ENCODE measurements around the gene ALPG. TPM values are rescaled to one million over a fixed set of nuclear protein-coding genes. Genes with fewer than 3 reads are reported as not detected.

Gene ALPG
- total and polyA plus RNA-seq, 2 donors (not counting 3 experiments of a cell fraction or from before 2014, with no cell fraction given) = not detected

GRCh38 chr2:232439758-232440135 lies 33.1 kb downstream of the ALPG start:
- dilution Hi-C loops (cut with MboI; ENCODE audit: extremely low pct_ligation_motif_present, low sequenced_read_pairs) (no loop called here), intact Hi-C loops (cut with micrococcal nuclease) (loop anchor here (1.0 to 2.0 kb wide), 5 partner anchors 72 to 587 kb away; no protein-coding TSS in a partner anchor)
- DNase-seq (ENCODE audit: low read depth, low spot score) (no peak), FAIRE-seq (no peak)
- no peaks in the 10 kb centered on the region for H3K36me3 ChIP-seq (ENCODE audit: control insufficient read depth in 2 of 2, extremely low read depth in 1 of 2, insufficient read depth in 2 of 2, low read length in 2 of 2)
- no peaks in the 10 kb centered on the region for H3K4me1 ChIP-seq (ENCODE audit: control insufficient read depth, extremely low read depth, insufficient read depth, low read length)
- no peaks in the 10 kb centered on the region for H3K9me3 ChIP-seq (replicated peaks; ENCODE audit: control insufficient read depth, insufficient read depth, low read length)
- BruUV-seq (replicated peaks) = no TSS peak
- no peaks in the 10 kb centered on the region for H3K9me1 ChIP-seq (replicated peaks; ENCODE audit: control insufficient read depth, extremely low read depth, insufficient read depth, low read length)
- no peak overlapping the region for H2AFZ ChIP-seq (ENCODE audit: low read depth, low read length)
- POLR2A ChIA-PET = no interaction called here
- TF ChIP-seq GATA2 (IDR thresholded peaks at IDR 0.05; ENCODE audit: insufficient read depth, insufficient read length, low read depth, low read length) = no peak
- no peak for TF ChIP-seq FOS (IDR thresholded peaks at IDR 0.05; ENCODE audit: borderline replicate concordance, insufficient read depth, low read length)
- no peak for TF ChIP-seq EZH2 (IDR thresholded peaks at IDR 0.05; ENCODE audit: borderline replicate concordance, low read depth, low read length, severe bottlenecking)
- no peak for TF ChIP-seq JUN (IDR thresholded peaks at IDR 0.05; ENCODE audit: borderline replicate concordance, insufficient read depth, insufficient read length, low read depth)
- TF ChIP-seq POLR2AphosphoS5 (IDR thresholded peaks at IDR 0.05; ENCODE audit: insufficient read depth, low read depth, low read length) = no peak
- TF ChIP-seq CTCF (IDR thresholded peaks at IDR 0.05; ENCODE audit: extremely low read depth in 1 of 2, insufficient read depth in 1 of 2, low read depth in 1 of 2, low read length in 2 of 2) = no peak
- no peak for TF ChIP-seq MAX (IDR thresholded peaks at IDR 0.05; ENCODE audit: insufficient read depth, insufficient read length)
- TF ChIP-seq MYC (IDR thresholded peaks at IDR 0.05; ENCODE audit: low read depth, low read length) = no peak
- no peak for TF ChIP-seq POLR2A (IDR thresholded peaks at IDR 0.05; ENCODE audit: low read depth, low read length)
- H3K27ac ChIP-seq (ENCODE audit: insufficient read depth, low read depth, low read length) = no peak overlapping the region
- no peak overlapping the region for H3K4me3 ChIP-seq (replicated peaks in 1 of 3; ENCODE audit: insufficient read depth in 1 of 3, low read depth in 1 of 3, low read length in 3 of 3)
- H3K9ac ChIP-seq (replicated peaks; ENCODE audit: extremely low read depth, insufficient read depth, low read length) = no peak overlapping the region
- no peaks in the 10 kb centered on the region for H3K79me2 ChIP-seq (ENCODE audit: control insufficient read depth, insufficient read depth, low read length)
- H4K20me1 ChIP-seq (replicated peaks; ENCODE audit: control insufficient read depth, extremely low read depth, insufficient read depth, low read length) = no peaks in the 10 kb centered on the region
- CTCF ChIA-PET = interaction anchor here (0.6 to 2.0 kb wide), 9 partner anchors 10 to 539 kb away, joined by 3 to 45 read pairs (median 5); no protein-coding TSS in a partner anchor
- H3K27me3 ChIP-seq (ENCODE audit: control insufficient read depth in 2 of 2, insufficient read depth in 2 of 2, low read length in 2 of 2) = peaks cover 0 to 2% of the 10 kb centered on the region in 2 experiments
- no peak overlapping the region for H3K4me2 ChIP-seq (ENCODE audit: insufficient read depth, low read length)

All from endothelial cell of umbilical vein (primary cell).